ENCODE data around the gene CXCL9.

Gene CXCL9

DNA sequence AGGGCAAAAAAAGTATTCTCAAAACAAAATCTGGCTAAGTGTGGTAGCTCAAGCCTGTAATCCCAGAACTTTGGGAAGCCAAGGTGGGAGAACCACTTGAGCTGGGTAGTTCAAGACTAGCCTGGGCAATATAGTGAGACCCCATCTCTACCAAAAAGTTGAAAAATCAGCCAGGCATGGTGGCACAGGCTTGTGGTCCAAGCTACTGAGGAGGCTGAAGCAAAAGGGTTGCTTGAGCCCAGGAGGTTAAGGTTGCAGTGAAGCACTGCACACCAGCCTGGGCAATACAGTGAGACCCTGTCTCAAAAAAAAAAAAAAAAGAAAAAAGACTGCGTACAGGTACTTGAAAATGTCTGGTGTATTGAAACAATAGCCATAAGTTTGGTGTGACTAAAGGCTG is 14.8 kb downstream of the CXCL9 start:
- DNase-seq (ENCODE audit: extremely low read depth, low read depth): no peak
- TF ChIP-seq CTCF (IDR thresholded peaks at IDR 0.05; ENCODE audit: low read depth, low read length, missing control alignments): no peak
- H3K4me3 ChIP-seq (replicated peaks; ENCODE audit: low read depth, low read length): no peak overlapping the region

- DNase-seq (ENCODE audit: extremely low read depth, low read depth): no peak
- no peak for TF ChIP-seq CTCF (IDR thresholded peaks at IDR 0.05; ENCODE audit: low read depth, low read length, missing control alignments)
- H3K4me3 ChIP-seq (replicated peaks; ENCODE audit: low read depth, low read length): peak overlapping the region; percentile 71
These were observed 17.3 kb downstream of the CXCL9 start for GRCh38 chr4:75989846-75990528.

- TF ChIP-seq CTCF (IDR thresholded peaks at IDR 0.05; ENCODE audit: low read depth, low read length, missing control alignments): no peak
- no peak overlapping the region for H3K4me3 ChIP-seq (replicated peaks; ENCODE audit: low read depth, low read length)
- peak; percentile 37 for DNase-seq (ENCODE audit: extremely low read depth, low read depth)
These were observed 22.2 kb downstream of the CXCL9 start for GRCh38 chr4:75985116-75985515.

GRCh38 chr4:75980576-75980975 is 26.7 kb downstream of the CXCL9 start:
- no peak for TF ChIP-seq CTCF (IDR thresholded peaks at IDR 0.05; ENCODE audit: low read depth, low read length, missing control alignments)
- no peak for DNase-seq (ENCODE audit: extremely low read depth, low read depth)
- H3K4me3 ChIP-seq (replicated peaks; ENCODE audit: low read depth, low read length): no peak overlapping the region

DNA sequence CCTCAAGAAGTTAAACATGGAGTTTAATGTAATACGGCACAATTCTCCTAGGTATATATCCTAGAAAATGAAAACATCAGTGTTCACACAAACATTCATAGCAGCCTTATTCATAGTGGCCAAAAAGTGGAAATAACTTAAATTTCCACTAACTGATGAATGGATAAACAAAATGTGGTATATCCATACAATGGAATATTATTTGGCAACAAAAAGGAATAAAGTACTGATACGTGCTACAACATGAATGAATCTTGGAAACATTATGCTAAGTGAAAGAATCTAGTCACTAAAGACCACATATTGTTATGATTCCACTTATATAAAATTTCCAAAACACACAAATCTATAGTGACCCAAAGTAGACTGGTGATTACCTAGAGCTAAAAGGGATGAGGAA is 31.1 kb downstream of the CXCL9 start:
- no peak overlapping the region for H3K4me3 ChIP-seq (replicated peaks; ENCODE audit: low read depth, low read length)
- no peak for TF ChIP-seq CTCF (IDR thresholded peaks at IDR 0.05; ENCODE audit: low read depth, low read length, missing control alignments)
- no peak for DNase-seq (ENCODE audit: extremely low read depth, low read depth)

DNA sequence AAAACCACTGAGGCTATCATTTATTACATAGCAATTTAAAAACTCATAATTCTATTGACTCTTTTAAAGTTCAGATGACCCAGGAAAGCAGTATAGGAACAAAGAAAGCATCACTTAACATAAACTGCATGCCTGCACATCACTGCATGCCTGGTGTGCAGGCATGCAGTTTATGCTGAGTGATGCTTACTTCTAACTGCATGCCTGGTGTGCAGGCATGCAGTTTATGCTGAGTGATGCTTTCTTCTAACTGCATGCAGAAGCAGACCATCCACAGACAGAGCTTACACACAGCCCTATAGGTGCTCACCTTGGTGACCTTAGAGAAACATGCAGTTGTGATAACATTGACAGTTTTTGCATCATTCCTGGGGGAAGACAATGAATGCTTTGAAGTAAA is 33.5 kb downstream of the CXCL9 start:
- TF ChIP-seq CTCF (IDR thresholded peaks at IDR 0.05; ENCODE audit: low read depth, low read length, missing control alignments): no peak
- no peak for DNase-seq (ENCODE audit: extremely low read depth, low read depth)
- no peak overlapping the region for H3K4me3 ChIP-seq (replicated peaks; ENCODE audit: low read depth, low read length)

DNA sequence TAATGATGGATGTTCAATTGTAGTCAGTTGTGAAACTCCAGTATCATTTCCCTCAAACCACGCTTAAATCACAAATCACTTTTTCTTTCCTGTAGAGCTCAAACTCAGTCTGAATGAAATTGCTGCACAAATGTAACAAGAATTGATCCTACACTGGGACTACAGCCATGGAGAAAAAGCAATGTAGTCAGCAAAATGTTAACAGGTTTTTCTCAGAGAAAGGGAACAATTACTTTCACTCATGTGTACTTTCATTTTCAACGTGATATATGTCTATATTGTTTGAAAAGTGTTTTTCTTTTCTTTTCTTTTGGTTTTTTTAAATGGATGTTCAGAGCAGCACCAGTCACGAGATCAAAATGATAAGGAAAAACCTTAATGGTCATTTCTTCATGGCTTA is 39.2 kb downstream of the CXCL9 start:
- no peak for TF ChIP-seq CTCF (IDR thresholded peaks at IDR 0.05; ENCODE audit: low read depth, low read length, missing control alignments)
- no peak overlapping the region for H3K4me3 ChIP-seq (replicated peaks; ENCODE audit: low read depth, low read length)
- no peak for DNase-seq (ENCODE audit: extremely low read depth, low read depth)

Data from HFF-Myc (cell line).